HG03457 (cell line): ENCODE measurements around the gene MAP3K1.
"Not testable (repeated sequence)": the region's sequence is repeated elsewhere in the genome, so short reads cannot be mapped to it uniquely, and the experiment has no call there.

Source experiments
- ATAC-seq: cut with Tn5 transposase; IDR thresholded peaks from one replicate; pipeline ENCODE4 v1.9.1; 2021; ENCODE audit warnings: moderate number of reproducible peaks; ENCODE audit not compliant: unreplicated experiment

The MAP3K1 gene

GRCh38 chr5:56814963-56815657 is at the start of gene MAP3K1:
MAP3K1 (plus strand) TSS chr5:56815549; CDS start chr5:56815574, 25 bp downstream.
- ATAC-seq, result peak; percentile 49

DNA sequence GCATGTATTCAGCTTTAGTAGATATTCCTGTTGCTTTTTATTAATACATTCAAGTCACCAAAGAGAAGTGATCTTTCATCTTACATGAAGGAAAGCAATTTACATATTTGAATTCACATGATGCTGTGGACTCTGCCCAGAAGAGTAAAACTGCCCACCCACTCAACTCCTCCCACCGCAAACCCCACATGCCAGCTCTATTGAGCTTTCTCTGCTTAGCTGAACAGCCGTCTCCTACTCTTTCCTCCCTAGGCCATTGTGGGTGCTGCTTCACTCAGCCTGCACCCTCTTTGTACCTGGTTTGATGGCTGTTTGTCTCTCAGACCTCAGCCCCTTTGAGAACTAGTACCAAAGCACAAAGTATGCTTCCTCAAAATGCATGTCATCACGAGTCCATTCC is 48.4 kb upstream of the MAP3K1 start:
- ATAC-seq, result no peak

GRCh38 chr5:56769875-56770604 is 45.3 kb upstream of the MAP3K1 start:
- ATAC-seq, result no peak

GRCh38 chr5:56772767-56773166 is 42.6 kb upstream of the MAP3K1 start:
- ATAC-seq, result no peak

GRCh38 chr5:56774957-56775356 is 40.4 kb upstream of the MAP3K1 start:
- no peak for ATAC-seq

DNA sequence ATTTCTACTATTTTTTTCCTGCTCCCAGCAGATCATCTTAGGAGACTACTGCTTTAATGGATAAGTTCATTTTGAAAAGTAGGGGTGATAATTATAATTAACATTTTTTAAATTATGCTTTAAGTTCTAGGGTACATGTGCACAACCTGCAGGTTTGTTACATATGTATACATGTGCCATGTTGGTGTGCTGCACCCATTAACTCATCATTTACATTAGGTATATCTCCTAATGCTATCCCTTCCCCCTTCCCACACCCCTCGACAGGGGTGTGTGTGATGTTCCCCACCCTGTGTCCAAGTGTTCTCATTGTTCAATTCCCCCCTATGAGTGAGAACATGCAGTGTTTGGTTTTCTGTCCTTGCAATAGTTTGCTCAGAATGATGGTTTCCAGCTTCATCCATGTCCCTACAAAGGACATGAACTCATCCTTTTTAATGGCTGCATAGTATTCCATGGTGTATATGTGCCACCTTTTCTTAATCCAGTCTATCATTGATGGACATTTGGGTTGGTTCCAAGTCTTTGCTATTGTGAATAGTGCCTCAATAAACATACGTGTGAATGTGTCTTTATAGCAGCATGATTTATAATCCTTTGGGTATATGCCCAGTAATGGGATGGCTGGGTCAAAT is 39.0 kb upstream of the MAP3K1 start:
- not testable (repeated sequence) for ATAC-seq

DNA sequence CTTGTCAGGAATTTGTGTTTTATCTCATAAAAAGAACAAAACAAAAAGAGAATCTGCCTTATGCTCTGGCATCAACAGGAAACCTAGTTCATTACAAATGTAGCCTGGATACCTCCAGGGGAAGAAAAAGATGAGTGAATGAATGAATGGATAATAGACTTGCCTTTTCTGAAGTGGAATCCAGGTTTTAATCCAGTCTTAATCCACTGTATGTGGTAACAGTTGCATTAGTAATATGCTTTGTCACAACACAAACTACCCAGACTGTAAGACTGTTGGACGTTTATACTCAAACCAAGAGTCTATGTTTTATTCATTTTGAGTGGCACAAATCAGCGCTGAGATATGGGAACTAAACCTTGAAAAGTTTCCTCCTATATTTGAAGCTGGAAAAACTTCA is 32.1 kb upstream of the MAP3K1 start:
- ATAC-seq, result no peak

DNA sequence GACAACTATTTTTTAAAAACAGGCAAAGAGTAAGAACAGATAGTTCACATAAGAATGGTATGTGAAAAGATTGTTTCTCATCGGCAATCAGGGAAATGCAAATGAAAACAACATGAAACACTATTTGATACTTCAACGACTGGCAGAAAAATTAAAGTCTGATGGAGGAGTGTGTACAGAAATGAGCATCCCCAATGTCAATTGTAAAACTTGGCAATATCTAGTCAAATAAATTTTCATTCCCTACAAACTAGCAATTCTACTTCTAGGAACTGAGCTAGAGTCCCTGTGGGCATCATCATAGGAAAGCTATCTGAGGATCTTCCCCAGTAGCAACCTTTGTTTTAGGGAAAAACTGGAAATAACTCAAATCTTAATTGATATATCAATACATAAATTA is 29.0 kb upstream of the MAP3K1 start:
- ATAC-seq, result no peak

DNA sequence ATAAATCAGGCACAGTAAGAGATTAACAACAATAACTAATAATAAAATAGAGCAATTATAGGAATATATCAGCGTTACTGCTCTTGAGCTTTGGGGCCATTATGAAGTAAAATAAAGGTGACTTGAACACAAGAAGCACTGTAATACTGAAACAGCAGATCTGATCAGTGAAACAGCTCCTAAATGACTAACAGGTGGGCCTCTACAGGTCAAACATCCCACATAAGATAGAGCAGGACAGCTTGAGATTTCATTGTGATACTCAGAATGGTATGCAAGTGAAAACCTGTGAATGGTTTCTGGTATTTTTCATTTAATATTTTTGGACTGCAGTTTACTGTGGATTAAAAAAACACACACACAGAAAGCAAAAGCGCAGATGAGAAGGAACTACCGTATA is 24.0 kb upstream of the MAP3K1 start:
- ATAC-seq, result no peak

DNA sequence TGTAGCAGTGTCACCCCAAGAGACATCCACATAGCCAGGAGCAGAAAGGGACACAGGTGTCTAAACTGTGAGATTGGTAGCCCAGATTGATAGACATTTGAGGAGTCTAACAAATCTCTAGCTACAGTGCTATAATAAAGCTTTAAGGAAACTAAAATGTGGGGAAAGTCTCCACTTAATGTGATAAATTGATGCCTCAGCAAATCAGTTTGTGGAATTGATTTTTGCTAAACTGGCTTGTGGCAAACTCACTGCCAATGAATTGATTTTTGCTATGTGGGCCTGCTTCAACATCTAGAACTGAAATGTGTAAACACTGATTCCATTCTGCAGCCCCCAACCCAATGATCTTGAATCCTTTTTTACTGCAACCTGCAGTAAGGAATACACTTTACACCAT is 16.8 kb upstream of the MAP3K1 start:
- ATAC-seq, result no peak

GRCh38 chr5:56800186-56800585 is 15.2 kb upstream of the MAP3K1 start:
- no peak for ATAC-seq

GRCh38 chr5:56801256-56801655 is 14.1 kb upstream of the MAP3K1 start:
- ATAC-seq, result no peak

DNA sequence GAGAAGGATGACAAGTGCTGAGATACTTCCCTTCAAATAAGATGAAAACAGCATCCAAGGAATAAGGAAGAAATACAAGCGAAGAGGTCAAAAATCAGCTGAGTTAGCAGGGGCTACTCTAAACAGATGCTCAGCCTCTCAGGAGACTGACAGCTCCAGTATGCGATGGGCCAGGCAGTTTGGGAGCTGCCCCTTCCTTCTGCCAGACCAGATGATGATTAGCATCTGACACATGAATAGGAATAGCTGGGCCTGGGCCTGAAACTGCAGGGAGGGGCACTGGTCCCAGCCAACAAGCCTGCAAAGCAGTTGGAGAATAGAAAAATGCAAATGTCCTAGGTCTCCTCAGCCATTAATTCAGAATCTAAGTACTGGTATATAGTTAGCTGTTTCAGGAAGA is 13.1 kb upstream of the MAP3K1 start:
- ATAC-seq, result no peak

DNA sequence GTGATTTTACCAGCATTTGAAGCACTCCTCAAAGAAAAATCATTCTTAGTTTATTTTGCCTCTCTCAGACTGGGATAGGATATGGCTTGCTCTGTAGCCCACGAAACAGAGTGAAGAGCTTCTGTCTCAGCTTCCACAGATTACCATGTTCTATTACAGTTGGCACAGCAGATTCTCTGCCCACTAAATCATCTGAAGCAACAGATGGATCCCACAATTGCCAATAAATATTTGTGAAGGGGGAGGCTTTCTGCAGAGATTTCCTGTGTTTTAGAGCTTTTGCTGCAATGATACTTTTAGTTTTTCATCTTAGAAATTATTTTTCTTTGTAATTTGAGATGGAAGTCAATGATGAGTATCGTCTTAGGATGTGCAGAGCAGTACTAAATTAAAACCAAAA is 12.3 kb upstream of the MAP3K1 start:
- ATAC-seq, result no peak

GRCh38 chr5:56803894-56804293 is 11.5 kb upstream of the MAP3K1 start:
- no peak for ATAC-seq

GRCh38 chr5:56807679-56808078 is 7.7 kb upstream of the MAP3K1 start:
- ATAC-seq, result no peak

DNA sequence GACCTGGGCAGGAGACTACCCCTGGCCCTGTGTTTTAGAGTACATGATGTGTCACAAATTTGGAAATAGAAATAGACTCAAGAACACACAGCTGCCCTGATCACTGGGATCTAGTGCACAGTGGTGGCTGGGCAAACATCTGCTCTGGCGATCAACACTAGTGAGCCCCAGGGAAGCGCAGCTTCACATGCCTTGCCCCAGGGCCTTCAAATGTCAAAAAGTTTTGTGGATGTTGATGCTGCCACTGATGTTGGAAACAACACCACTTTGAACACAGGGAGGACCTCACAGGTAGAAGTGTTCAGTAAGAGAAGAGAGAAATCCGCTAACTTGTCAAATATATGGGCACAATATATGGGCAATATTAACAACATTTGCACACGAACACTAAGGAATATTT is 7.1 kb upstream of the MAP3K1 start:
- no peak for ATAC-seq

DNA sequence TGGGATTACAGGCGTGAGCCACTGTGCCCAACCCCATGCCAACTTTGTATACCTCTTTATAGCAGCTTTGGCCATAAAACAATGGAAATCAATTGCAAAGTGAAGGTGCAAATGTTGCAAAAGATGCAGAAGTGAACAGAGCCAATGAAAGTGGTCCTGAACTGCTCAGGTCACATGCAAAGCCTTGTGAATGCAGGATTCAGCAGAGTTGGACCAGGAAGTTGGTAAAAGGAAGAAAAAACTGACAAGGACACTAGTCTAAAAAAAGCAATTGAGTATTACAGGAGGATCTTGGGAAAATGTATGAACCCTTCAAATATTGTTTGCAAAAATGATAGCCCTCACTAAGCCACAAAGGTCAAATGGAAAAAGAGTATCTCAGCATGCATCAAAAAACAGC is 4.5 kb upstream of the MAP3K1 start:
- no peak for ATAC-seq

DNA sequence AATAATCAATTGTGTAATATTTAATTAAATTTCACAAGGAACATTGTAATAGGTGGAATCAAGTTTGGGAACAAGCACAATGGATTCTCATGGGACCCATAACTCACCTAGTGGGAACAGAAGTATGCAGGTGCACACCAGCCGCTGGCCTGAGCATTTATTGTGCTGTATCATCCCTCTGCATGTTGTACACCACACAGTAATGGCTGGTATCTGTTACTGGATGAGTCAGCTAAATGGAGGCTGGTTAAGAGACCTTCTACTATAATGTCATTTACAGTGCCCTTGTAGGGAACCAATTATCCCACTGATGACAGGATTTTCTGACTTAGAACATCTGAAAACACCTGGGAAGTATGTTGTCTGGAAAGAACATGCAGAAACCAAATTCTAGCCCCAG is 3.2 kb upstream of the MAP3K1 start:
- no peak for ATAC-seq

DNA sequence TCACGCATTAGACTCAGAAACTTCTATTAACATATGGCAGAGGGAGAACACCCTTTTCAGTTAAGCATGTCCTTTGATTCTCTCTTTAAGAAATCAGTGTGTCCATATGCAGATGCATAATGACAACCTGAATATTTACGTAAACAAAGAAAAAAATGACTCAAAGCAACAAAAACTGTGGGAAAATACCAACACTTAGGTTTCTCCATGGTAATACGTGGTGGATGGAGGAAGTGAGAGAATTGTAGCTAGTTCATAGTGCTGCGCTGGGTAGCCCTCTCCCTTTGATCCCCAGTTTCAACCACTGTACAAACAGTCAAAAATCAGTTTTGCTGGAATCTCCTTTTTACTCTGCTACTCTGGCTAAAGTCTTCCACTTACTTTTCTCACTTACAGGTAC is 2.0 kb upstream of the MAP3K1 start:
- ATAC-seq, result no peak

GRCh38 chr5:56814361-56814962 is 887 bp upstream of the MAP3K1 start:
- no peak for ATAC-seq
